SK-N-SH treated with all-trans-retinoic acid at 6 μM for 48 hours (cell line): ENCODE data around the gene AUH.

Experiments
- BACH2 ChIP-seq: fragments of 250-450 bp; sonication (Bioruptor Pico); IDR thresholded peaks from 2 replicates; pipeline ENCODE4 v1.9.0; 2021; ENCODE audit warnings: mild to moderate bottlenecking, borderline replicate concordance
- CSDC2 ChIP-seq: fragments of 250-450 bp; sonication (Bioruptor Pico); IDR thresholded peaks from 2 replicates; pipeline ENCODE4 v1.5.0; 2020; ENCODE audit warnings: mild to moderate bottlenecking, moderate library complexity
- ESRRG ChIP-seq: fragments of 250-450 bp; sonication (Bioruptor Pico); IDR thresholded peaks from 2 replicates; pipeline ENCODE4 v1.6.1; 2021; ENCODE audit warnings: mild to moderate bottlenecking
- OSR1 ChIP-seq: fragments of 250-450 bp; sonication (Bioruptor Pico); IDR thresholded peaks from 2 replicates; pipeline ENCODE4 v1.8.0; 2022; ENCODE audit warnings: moderate library complexity, mild to moderate bottlenecking, inconsistent platforms
- RARB ChIP-seq: fragments of 250-450 bp; sonication (Bioruptor Pico); IDR thresholded peaks from 2 replicates; pipeline ENCODE4 v1.8.0; 2021; ENCODE audit warnings: mild to moderate bottlenecking, moderate library complexity
- SNAI2 ChIP-seq: fragments of 250-450 bp; sonication (Bioruptor Pico); IDR thresholded peaks from 2 replicates; pipeline ENCODE4 v1.5.0; 2020; ENCODE audit warnings: mild to moderate bottlenecking, moderate library complexity
- TOX ChIP-seq: fragments of 250-450 bp; sonication (Bioruptor Pico); IDR thresholded peaks from 2 replicates; pipeline ENCODE4 v1.8.0; 2021; ENCODE audit warnings: mild to moderate bottlenecking, moderate library complexity, borderline replicate concordance
- ZC3H10 ChIP-seq: fragments of 250-450 bp; sonication (Bioruptor Pico); IDR thresholded peaks from 2 replicates; pipeline ENCODE4 v1.5.1; 2021; ENCODE audit warnings: mild to moderate bottlenecking, moderate library complexity
- ZFP3 ChIP-seq: fragments of 250-450 bp; sonication (Bioruptor Pico); IDR thresholded peaks from 2 replicates; pipeline ENCODE4 v1.5.0; 2020; ENCODE audit warnings: mild to moderate bottlenecking, moderate library complexity
- ZFP30 ChIP-seq: fragments of 450-650 bp; formaldehyde crosslinking; IDR thresholded peaks from 2 replicates; pipeline ENCODE4 v1.5.0; 2022; ENCODE audit warnings: mild to moderate bottlenecking, moderate library complexity
- ZNF565 ChIP-seq: fragments of 450-650 bp; formaldehyde crosslinking; conservative IDR thresholded peaks from 2 replicates; pipeline ENCODE4 v1.5.0; 2020; ENCODE audit warnings: low read depth, mild to moderate bottlenecking, moderate library complexity
- TF ChIP-seq, protein P1 (sequence below): fragments of 250-450 bp; sonication (Bioruptor Pico); IDR thresholded peaks from 2 replicates; pipeline ENCODE4 v1.5.1; 2020; ENCODE audit warnings: low read depth, mild to moderate bottlenecking, moderate library complexity
- TF ChIP-seq, protein P2 (sequence below): fragments of 250-450 bp; sonication (Bioruptor Pico); IDR thresholded peaks from 2 replicates; pipeline ENCODE4 v1.5.0; 2020; ENCODE audit warnings: mild to moderate bottlenecking, moderate library complexity
- TF ChIP-seq, protein P3 (sequence below): fragments of 250-450 bp; sonication (Bioruptor Pico); IDR thresholded peaks from 2 replicates; pipeline ENCODE4 v1.5.1; 2021; ENCODE audit warnings: mild to moderate bottlenecking, moderate library complexity

DNA sequence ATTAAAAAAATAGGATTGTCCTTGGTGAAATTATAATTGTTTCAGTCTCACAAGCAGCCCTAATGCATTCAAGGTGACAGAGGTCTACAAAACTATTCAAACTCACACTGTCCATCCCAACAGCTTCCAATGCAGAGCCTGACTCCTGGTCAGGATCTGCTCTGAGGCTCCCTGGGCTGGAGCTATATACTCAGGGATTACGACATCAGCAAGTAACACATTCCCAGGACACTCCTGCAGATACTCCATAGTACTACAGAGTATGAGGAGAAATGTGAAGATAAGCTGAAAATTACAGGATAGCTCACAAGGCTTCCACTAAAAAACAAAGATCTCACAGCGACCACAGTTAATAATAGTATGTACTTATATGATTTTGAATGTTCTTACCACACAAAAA lies 130.1 kb downstream of the AUH start:
- TF ChIP-seq, protein P1, sequence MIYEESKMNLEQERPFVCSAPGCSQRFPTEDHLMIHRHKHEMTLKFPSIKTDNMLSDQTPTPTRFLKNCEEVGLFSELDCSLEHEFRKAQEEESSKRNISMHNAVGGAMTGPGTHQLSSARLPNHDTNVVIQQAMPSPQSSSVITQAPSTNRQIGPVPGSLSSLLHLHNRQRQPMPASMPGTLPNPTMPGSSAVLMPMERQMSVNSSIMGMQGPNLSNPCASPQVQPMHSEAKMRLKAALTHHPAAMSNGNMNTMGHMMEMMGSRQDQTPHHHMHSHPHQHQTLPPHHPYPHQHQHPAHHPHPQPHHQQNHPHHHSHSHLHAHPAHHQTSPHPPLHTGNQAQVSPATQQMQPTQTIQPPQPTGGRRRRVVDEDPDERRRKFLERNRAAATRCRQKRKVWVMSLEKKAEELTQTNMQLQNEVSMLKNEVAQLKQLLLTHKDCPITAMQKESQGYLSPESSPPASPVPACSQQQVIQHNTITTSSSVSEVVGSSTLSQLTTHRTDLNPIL (CRISPR knock-in tag), result no peak
- TF ChIP-seq ZFP30 (CRISPR knock-in tag) (no peak), BACH2 (CRISPR knock-in tag) (no peak), CSDC2 (CRISPR knock-in tag) (no peak), RARB (CRISPR knock-in tag) (no peak), ZC3H10 (CRISPR knock-in tag) (no peak), OSR1 (CRISPR knock-in tag) (no peak), TOX (no peak), ESRRG (CRISPR knock-in tag) (no peak), ZNF565 (CRISPR knock-in tag) (no peak), ZFP3 (CRISPR knock-in tag) (no peak), SNAI2 (no peak)
- TF ChIP-seq, protein P2, sequence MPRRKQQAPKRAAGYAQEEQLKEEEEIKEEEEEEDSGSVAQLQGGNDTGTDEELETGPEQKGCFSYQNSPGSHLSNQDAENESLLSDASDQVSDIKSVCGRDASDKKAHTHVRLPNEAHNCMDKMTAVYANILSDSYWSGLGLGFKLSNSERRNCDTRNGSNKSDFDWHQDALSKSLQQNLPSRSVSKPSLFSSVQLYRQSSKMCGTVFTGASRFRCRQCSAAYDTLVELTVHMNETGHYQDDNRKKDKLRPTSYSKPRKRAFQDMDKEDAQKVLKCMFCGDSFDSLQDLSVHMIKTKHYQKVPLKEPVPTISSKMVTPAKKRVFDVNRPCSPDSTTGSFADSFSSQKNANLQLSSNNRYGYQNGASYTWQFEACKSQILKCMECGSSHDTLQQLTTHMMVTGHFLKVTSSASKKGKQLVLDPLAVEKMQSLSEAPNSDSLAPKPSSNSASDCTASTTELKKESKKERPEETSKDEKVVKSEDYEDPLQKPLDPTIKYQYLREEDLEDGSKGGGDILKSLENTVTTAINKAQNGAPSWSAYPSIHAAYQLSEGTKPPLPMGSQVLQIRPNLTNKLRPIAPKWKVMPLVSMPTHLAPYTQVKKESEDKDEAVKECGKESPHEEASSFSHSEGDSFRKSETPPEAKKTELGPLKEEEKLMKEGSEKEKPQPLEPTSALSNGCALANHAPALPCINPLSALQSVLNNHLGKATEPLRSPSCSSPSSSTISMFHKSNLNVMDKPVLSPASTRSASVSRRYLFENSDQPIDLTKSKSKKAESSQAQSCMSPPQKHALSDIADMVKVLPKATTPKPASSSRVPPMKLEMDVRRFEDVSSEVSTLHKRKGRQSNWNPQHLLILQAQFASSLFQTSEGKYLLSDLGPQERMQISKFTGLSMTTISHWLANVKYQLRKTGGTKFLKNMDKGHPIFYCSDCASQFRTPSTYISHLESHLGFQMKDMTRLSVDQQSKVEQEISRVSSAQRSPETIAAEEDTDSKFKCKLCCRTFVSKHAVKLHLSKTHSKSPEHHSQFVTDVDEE (CRISPR knock-in tag), result no peak
- TF ChIP-seq, protein P3, sequence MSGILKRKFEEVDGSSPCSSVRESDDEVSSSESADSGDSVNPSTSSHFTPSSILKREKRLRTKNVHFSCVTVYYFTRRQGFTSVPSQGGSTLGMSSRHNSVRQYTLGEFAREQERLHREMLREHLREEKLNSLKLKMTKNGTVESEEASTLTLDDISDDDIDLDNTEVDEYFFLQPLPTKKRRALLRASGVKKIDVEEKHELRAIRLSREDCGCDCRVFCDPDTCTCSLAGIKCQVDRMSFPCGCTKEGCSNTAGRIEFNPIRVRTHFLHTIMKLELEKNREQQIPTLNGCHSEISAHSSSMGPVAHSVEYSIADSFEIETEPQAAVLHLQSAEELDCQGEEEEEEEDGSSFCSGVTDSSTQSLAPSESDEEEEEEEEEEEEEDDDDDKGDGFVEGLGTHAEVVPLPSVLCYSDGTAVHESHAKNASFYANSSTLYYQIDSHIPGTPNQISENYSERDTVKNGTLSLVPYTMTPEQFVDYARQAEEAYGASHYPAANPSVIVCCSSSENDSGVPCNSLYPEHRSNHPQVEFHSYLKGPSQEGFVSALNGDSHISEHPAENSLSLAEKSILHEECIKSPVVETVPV, result no peak
